ENCODE measurements around the gene RALGPS2. TPM values are rescaled to one million over a fixed set of nuclear protein-coding genes. Genes with fewer than 3 reads are reported as not detected.

RALGPS2 gene
- total and polyA plus RNA-seq, 9 of the 15 experiments (the other 6 are each of a cell fraction or from before 2014, with no cell fraction given) = 0.28 to 6.5 (median 2.6) TPM

DNA sequence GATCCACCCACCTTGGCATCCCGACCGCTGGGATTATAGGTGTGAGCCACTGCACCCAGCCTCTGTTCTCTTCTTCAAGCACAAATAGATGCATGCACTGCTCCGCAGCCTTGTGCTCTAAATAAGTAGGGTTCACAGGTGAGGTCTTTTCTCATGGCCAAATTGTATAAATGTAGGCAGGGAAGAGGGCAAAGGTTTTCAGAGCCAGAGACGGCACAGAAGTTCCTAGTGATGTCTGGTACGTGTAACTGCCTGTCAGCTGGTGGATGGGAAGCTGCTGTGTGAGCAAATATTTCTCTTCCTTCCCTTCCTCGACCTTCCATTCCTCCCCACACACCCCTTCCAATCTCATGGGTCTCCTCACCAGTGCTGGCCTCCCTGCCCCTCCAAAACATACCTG lies 229.9 kb downstream of the RALGPS2 start (continued):
- TF ChIP-seq PRDM10 (IDR thresholded peaks at IDR 0.05; ENCODE audit: partially characterized antibody) (no peak), RAD21 (CRISPR knock-in tag; conservative IDR thresholded peaks at IDR 0.05 in 1 of 2, IDR thresholded peaks at IDR 0.05 in 1 of 2) (no peak), EP400 (IDR thresholded peaks at IDR 0.05) (no peak), KDM4B (IDR thresholded peaks at IDR 0.05; ENCODE audit: borderline replicate concordance in 2 of 2, low read depth in 1 of 2) (no peak), NR2F6 (CRISPR knock-in tag; IDR thresholded peaks at IDR 0.05) (no peak), FOS (IDR thresholded peaks at IDR 0.05; ENCODE audit: extremely low read depth, insufficient read length) (no peak), ZNF740 (CRISPR knock-in tag; IDR thresholded peaks at IDR 0.05) (no peak), ZNF740 (tag; IDR thresholded peaks at IDR 0.05) (no peak)
